Activated T-cell treated with anti-CD3 and anti-CD28 coated beads, Interleukin-2, amount 50 U/mL, for 4 hours (primary cell): Measurements from ENCODE around the gene ZNF273. TPM values are rescaled to one million over a fixed set of nuclear protein-coding genes. Genes with fewer than 3 reads are reported as not detected.
"Not testable (repeated sequence)": the region's sequence is repeated elsewhere in the genome, so short reads cannot be mapped to it uniquely, and the experiment has no call there.

Experiments used
- ATAC-seq, 2 donors: fragments of 200-7000 bp; cut with Tn5 transposase; one replicate each; pipeline ENCODE4 v1.10.0; 2021
- DNase-seq: peaks from one replicate; pipeline ENCODE4 v3.0.0-alpha.2; 2020
- H3K27me3 Mint-ChIP-seq: one replicate; pipeline ENCODE4 v1.8.0; 2021; ENCODE audit warnings: low read depth, mixed read lengths
- H3K36me3 Mint-ChIP-seq: one replicate; pipeline ENCODE4 v1.8.0; 2022; ENCODE audit warnings: mixed read lengths; ENCODE audit not compliant: insufficient read depth
- H3K4me1 Mint-ChIP-seq: one replicate; pipeline ENCODE4 v1.8.0; 2021; ENCODE audit warnings: low read depth, mixed read lengths
- H3K4me3 Mint-ChIP-seq: one replicate; pipeline ENCODE4 v1.8.0; 2021; ENCODE audit warnings: mild to moderate bottlenecking, moderate library complexity, mixed read lengths
- H3K9me3 Mint-ChIP-seq: one replicate; pipeline ENCODE4 v1.8.0; 2021; ENCODE audit warnings: mixed read lengths
- total RNA-seq, 3 donors: library from RNA; stranded (reverse); gene quantifications; one replicate each; pipeline ENCODE4 v1.2.1, GENCODE V29; 2021

Gene ZNF273
- 1 to 10 TPM; 5.1 to 6.4 (median 6.2) TPM for total RNA-seq

GRCh38 chr7:64902806-64903721, at the start of gene ZNF273:
Gene ZNF273 (plus strand): TSS chr7:64903273. CDS start chr7:64903318, 45 bp downstream.
- Mint-ChIP-seq H3K27me3 (no peaks in the 10 kb centered on the region), H3K9me3 (no peaks in the 10 kb centered on the region), H3K4me1 (peaks cover 46% of the 10 kb centered on the region), H3K36me3 (peaks cover 6% of the 10 kb centered on the region), H3K4me3 (peak within 1 kb of the TSS; percentile 98)
- peak; percentile 100 for ATAC-seq
- DNase-seq, result peak; percentile 85

- DNase-seq (no peak), ATAC-seq (no peak)
- no peak overlapping the region for H3K4me3 Mint-ChIP-seq
- H3K27me3 Mint-ChIP-seq, result no peaks in the 10 kb centered on the region
- H3K36me3 Mint-ChIP-seq, result peaks cover 3% of the 10 kb centered on the region
- H3K4me1 Mint-ChIP-seq, result no peaks in the 10 kb centered on the region
- no peaks in the 10 kb centered on the region for H3K9me3 Mint-ChIP-seq
Measured at GRCh38 chr7:64853679-64854078, 49.4 kb upstream of the ZNF273 start.

DNA sequence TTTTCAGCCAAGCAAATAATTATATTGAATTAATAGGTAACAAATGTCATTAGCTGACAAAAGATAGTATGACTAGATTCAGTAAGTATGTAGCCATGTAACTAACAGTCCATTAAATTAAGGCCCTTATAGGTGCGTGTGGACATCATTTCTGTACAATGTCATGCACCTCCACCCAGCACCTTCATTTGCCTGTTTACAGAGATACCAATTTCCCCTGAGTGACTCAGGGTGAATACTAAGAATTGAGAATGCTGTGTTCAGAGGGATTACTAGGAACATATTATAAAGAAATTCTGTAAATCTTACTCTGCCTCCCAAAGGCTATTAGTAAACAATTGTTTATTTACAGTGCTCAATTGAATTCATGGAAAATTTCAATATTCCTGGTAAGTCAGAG, 48.1 kb upstream of the ZNF273 start:
- no peak for ATAC-seq
- DNase-seq, result no peak
- Mint-ChIP-seq H3K27me3 (no peaks in the 10 kb centered on the region), H3K36me3 (peaks cover 3% of the 10 kb centered on the region), H3K4me3 (no peak overlapping the region), H3K4me1 (no peaks in the 10 kb centered on the region), H3K9me3 (no peaks in the 10 kb centered on the region)

GRCh38 chr7:64863021-64863420, 40.1 kb upstream of the ZNF273 start:
- H3K4me1 Mint-ChIP-seq, result no peaks in the 10 kb centered on the region
- ATAC-seq (no peak), DNase-seq (no peak)
- H3K36me3 Mint-ChIP-seq, result no peaks in the 10 kb centered on the region
- H3K9me3 Mint-ChIP-seq, result peaks cover 10% of the 10 kb centered on the region
- H3K4me3 Mint-ChIP-seq, result no peak overlapping the region
- no peaks in the 10 kb centered on the region for H3K27me3 Mint-ChIP-seq

DNA sequence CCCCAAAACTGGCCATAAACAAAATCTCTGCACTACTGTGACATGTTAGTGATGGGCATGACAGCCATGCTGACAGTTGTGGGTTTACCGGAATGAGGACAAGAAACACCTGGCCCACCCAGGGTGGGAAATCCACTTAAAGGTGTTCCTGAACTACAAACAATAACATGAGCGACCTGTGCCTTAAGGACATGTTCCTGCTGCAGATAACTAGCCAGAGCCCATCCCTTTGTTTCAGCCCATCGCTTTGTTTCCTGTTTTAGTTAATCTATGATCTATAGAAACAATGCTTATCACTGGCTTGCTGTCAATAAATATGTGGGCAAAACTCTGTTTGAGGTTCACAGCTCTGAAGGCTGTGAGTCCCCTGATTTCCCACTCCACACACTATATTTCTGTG, 39.5 kb upstream of the ZNF273 start:
- not testable (repeated sequence) for DNase-seq, H3K9me3 Mint-ChIP-seq, H3K36me3 Mint-ChIP-seq, ATAC-seq, H3K4me1 Mint-ChIP-seq, H3K4me3 Mint-ChIP-seq, H3K27me3 Mint-ChIP-seq

DNA sequence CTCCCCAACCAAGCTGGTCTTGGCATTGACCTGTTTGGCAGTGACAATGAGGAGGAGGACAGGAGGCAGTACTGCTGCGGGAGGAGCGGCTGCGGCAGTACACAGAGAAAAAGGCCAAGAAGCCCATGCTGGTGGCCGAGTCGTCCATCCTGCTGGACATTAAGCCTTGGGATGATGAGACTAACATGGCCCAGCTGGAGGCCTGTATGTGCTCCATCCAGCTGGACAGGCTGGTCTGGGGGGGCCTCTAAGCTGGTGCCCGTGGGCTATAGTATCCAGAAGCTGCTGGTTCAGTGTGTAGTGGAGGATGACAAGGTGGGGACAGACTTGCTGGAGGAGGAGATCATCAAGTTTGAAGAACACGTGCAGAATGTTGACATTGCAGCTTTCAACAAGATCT, 39.1 kb upstream of the ZNF273 start:
- no peak for ATAC-seq
- Mint-ChIP-seq H3K36me3 (no peaks in the 10 kb centered on the region), H3K4me1 (no peaks in the 10 kb centered on the region), H3K27me3 (no peaks in the 10 kb centered on the region), H3K4me3 (no peak overlapping the region), H3K9me3 (peaks cover 10% of the 10 kb centered on the region)
- no peak for DNase-seq

- Mint-ChIP-seq H3K4me1 (no peaks in the 10 kb centered on the region), H3K9me3 (peaks cover 14% of the 10 kb centered on the region), H3K27me3 (peaks cover 6% of the 10 kb centered on the region), H3K36me3 (no peaks in the 10 kb centered on the region), H3K4me3 (no peak overlapping the region)
- no peak for DNase-seq
- no peak for ATAC-seq
Measured at GRCh38 chr7:64867863-64868440, 35.1 kb upstream of the ZNF273 start.

DNA sequence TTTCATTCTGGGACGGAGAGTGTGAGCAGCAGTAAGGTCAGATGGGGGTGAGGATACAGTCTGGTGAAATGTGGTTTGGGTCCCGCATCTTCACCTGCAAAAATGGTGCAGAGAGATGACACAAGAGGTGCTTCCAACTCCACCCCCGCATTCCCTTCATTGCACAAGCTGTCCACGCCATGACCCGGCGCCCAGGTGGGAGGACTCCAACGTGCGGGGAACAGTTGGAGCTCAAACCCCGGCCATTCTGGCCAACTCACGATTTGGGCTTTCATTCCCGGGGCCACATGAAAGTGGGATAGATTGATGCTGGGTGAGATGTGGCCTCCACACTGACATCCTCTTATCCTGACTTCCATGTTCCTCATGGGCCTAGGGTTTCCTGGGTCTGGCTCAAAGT, 34.6 kb upstream of the ZNF273 start:
- DNase-seq, result no peak
- no peak for ATAC-seq
- Mint-ChIP-seq H3K4me1 (no peaks in the 10 kb centered on the region), H3K36me3 (no peaks in the 10 kb centered on the region), H3K4me3 (no peak overlapping the region), H3K27me3 (peaks cover 6% of the 10 kb centered on the region), H3K9me3 (peaks cover 13% of the 10 kb centered on the region)

GRCh38 chr7:64869121-64869725, 33.9 kb upstream of the ZNF273 start:
- H3K4me3 Mint-ChIP-seq, result no peak overlapping the region
- DNase-seq (no peak), ATAC-seq (no peak)
- H3K9me3 Mint-ChIP-seq, result peaks cover 8% of the 10 kb centered on the region
- no peaks in the 10 kb centered on the region for H3K36me3 Mint-ChIP-seq
- H3K4me1 Mint-ChIP-seq, result no peaks in the 10 kb centered on the region
- peaks cover 8% of the 10 kb centered on the region for H3K27me3 Mint-ChIP-seq

DNA sequence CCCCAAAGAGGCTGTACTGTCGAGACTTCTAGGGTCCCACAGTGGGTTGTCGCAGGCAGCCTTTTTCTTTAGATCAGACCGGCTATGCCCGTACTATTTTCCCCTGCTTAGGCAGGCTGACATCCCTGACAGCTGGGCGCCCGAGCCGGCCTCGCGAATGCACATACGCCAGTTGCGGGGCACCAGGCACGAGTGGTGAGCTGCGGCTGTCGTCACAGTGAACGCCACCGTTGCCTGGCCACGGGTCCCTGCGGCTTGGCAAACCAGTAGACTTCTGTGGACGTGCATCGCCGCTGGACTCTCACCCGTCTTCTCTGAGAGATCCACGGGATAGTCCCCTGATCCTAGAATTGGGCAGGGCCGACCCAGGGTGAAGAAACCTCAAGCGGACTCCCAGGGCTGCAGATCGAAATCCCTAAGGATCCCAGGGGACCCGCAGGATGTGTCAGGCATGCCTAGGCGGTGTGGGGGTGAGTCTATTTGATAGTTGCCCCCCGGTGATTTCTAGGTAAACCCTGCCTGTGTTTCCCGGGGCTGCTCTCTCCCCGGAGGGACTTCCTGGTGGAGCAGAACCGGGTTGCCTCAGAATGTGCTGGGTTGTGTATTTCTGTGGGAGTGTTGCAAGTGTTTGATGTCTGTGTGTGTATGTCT, 33.0 kb upstream of the ZNF273 start:
- H3K4me3 Mint-ChIP-seq, result no peak overlapping the region
- DNase-seq (no peak), ATAC-seq (no peak)
- H3K27me3 Mint-ChIP-seq, result peaks cover 8% of the 10 kb centered on the region
- H3K9me3 Mint-ChIP-seq, result peaks cover 8% of the 10 kb centered on the region
- no peaks in the 10 kb centered on the region for H3K4me1 Mint-ChIP-seq
- no peaks in the 10 kb centered on the region for H3K36me3 Mint-ChIP-seq

DNA sequence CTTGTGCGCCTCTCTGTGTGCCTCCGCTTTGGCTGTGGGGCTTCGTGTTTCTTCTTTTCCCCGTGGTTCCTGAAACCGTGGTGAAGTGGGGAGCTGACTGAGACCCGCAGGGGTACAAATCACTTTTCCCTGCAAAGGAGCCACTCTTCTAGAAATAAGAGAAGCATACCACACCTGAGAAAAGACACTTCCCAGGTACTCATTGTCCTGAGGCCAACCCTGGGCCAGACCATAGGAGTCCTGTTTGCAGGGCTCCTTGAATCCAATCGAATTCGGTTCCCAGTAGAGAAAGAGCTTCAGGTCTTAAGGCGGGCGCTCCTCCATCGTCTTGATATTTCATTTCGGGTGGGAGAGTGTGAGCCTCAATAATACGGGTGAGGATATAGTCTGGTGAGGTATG, 32.4 kb upstream of the ZNF273 start:
- Mint-ChIP-seq H3K9me3 (peaks cover 8% of the 10 kb centered on the region), H3K4me3 (no peak overlapping the region), H3K27me3 (peaks cover 8% of the 10 kb centered on the region), H3K36me3 (no peaks in the 10 kb centered on the region), H3K4me1 (no peaks in the 10 kb centered on the region)
- no peak for ATAC-seq
- no peak for DNase-seq

DNA sequence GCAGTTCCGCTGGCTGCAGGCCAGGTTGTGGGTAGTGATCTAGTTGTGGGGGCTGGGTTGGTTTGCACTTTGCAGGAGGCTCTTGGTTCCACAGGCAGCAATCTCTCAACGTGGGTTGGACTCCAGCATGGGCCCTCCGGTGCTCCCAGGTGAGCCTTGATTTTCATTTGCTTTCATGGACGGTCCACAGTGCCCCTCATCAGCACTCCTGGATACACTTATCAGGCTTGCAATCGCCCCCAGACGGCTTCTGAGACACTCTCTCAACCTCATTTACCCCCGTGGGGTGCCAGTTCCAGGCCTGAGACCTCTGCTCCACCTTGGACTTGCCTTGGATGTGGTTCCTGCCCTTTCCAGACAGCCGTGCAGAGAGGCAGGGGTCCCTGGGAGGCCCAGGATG, 31.3 kb upstream of the ZNF273 start:
- no peak for ATAC-seq
- H3K4me3 Mint-ChIP-seq, result no peak overlapping the region
- H3K4me1 Mint-ChIP-seq, result no peaks in the 10 kb centered on the region
- no peak for DNase-seq
- peaks cover 8% of the 10 kb centered on the region for H3K27me3 Mint-ChIP-seq
- H3K36me3 Mint-ChIP-seq, result no peaks in the 10 kb centered on the region
- H3K9me3 Mint-ChIP-seq, result peaks cover 5% of the 10 kb centered on the region

- H3K4me3 Mint-ChIP-seq, result no peak overlapping the region
- peaks cover 13% of the 10 kb centered on the region for H3K27me3 Mint-ChIP-seq
- peaks cover 5% of the 10 kb centered on the region for H3K9me3 Mint-ChIP-seq
Measured at GRCh38 chr7:64872351-64873154, 30.5 kb upstream of the ZNF273 start.

GRCh38 chr7:64873155-64873500, 29.9 kb upstream of the ZNF273 start:
- Mint-ChIP-seq H3K9me3 (peaks cover 5% of the 10 kb centered on the region), H3K36me3 (no peaks in the 10 kb centered on the region), H3K4me3 (no peak overlapping the region), H3K4me1 (peaks cover 4% of the 10 kb centered on the region), H3K27me3 (peaks cover 18% of the 10 kb centered on the region)
- DNase-seq (no peak), ATAC-seq (no peak)

More at GRCh38 chr7:64872351-64873154, 30.5 kb upstream of the ZNF273 start:
- DNase-seq (no peak), ATAC-seq (no peak)
- Mint-ChIP-seq H3K4me1 (no peaks in the 10 kb centered on the region), H3K36me3 (no peaks in the 10 kb centered on the region)
